Renal pelvis (tissue), 4 donors: ENCODE results near the gene VAMP1. TPM values are rescaled to one million over a fixed set of nuclear protein-coding genes. Genes with fewer than 3 reads are reported as not detected.
"Not testable (repeated sequence)": the region's sequence is repeated elsewhere in the genome, so short reads cannot be mapped to it uniquely, and the experiment has no call there.

Experiments used
- DNase-seq: peaks from one replicate; pipeline ENCODE4 v3.0.0-alpha.2; 2013
- polyA plus RNA-seq, 3 donors: library from polyadenylated mRNA; unstranded; fragments of 120-200 nt; gene quantifications; one replicate each; pipeline ENCODE4 v1.2.1, GENCODE V29; 2013; ENCODE audit not compliant: insufficient read length in 3 of 3

The VAMP1 gene
- polyA plus RNA-seq, 3 donors = 10.7 to 14.8 (median 11.4) TPM

- DNase-seq = not testable (repeated sequence)
Observed at GRCh38 chr12:6427796-6428195, 42.7 kb downstream of the VAMP1 start.

GRCh38 chr12:6426882-6427671, 43.4 kb downstream of the VAMP1 start:
- no peak for DNase-seq

GRCh38 chr12:6425590-6426531, 44.6 kb downstream of the VAMP1 start:
- no peak for DNase-seq

- no peak for DNase-seq
Observed at GRCh38 chr12:6424866-6425265, 45.6 kb downstream of the VAMP1 start.

- DNase-seq = no peak
Observed at GRCh38 chr12:6424008-6424347, 46.5 kb downstream of the VAMP1 start.

- DNase-seq = peak; percentile 90
Observed at GRCh38 chr12:6423267-6424007, 47.0 kb downstream of the VAMP1 start.

GRCh38 chr12:6420364-6420763, 50.1 kb downstream of the VAMP1 start:
- no peak for DNase-seq

- no peak for DNase-seq
Observed at GRCh38 chr12:6418796-6419195, 51.7 kb downstream of the VAMP1 start.

- DNase-seq = no peak
Observed at GRCh38 chr12:6416596-6416995, 53.9 kb downstream of the VAMP1 start.

Other genes with a start within 250 kb of the VAMP1 start
- 1 to 10 TPM; 4.7 to 8.3 (median 8.0) TPM for gene PLEKHG6, start 160.0 kb downstream of the VAMP1 start, polyA plus RNA-seq
- 10 to 100 TPM; 89.2 to 93.1 (median 90.2) TPM for gene TNFRSF1A, start 128.6 kb downstream of the VAMP1 start, polyA plus RNA-seq
- 100 to 1,000 TPM in 1 of 3 donors, 10 to 100 TPM in 2; 64.4 to 105 (median 88.9) TPM for gene SCNN1A, start 95.1 kb downstream of the VAMP1 start, polyA plus RNA-seq
- gene LTBR, start 86.5 kb downstream of the VAMP1 start, polyA plus RNA-seq = 10 to 100 TPM; 67.5 to 85.7 (median 75.1) TPM
- gene CD27, start 25.7 kb downstream of the VAMP1 start, polyA plus RNA-seq = 1 to 10 TPM in 2 of 3 donors, under 1 TPM in 1; 0.83 to 2.6 (median 2.2) TPM
- 10 to 100 TPM; 16.0 to 18.8 (median 17.8) TPM for gene TAPBPL, start 18.6 kb downstream of the VAMP1 start, polyA plus RNA-seq
- gene MRPL51, start 22.6 kb upstream of the VAMP1 start, polyA plus RNA-seq = 100 to 1,000 TPM; 159 to 189 (median 172) TPM
- gene NCAPD2, start 23.4 kb upstream of the VAMP1 start, polyA plus RNA-seq = 10 to 100 TPM; 62.2 to 76.7 (median 70.6) TPM
- gene GAPDH, start 63.8 kb upstream of the VAMP1 start, polyA plus RNA-seq = 1,000 to 10,000 TPM; 2,127 to 2,548 (median 2,322) TPM
- 10 to 100 TPM; 17.1 to 19.6 (median 18.9) TPM for gene IFFO1, start 85.4 kb upstream of the VAMP1 start, polyA plus RNA-seq
- gene NOP2, start 97.6 kb upstream of the VAMP1 start, polyA plus RNA-seq = 10 to 100 TPM; 24.3 to 39.7 (median 37.4) TPM
- gene CHD4, start 136.7 kb upstream of the VAMP1 start, polyA plus RNA-seq = 100 to 1,000 TPM; 307 to 315 (median 315) TPM
- 1 to 10 TPM; 1.1 to 1.5 (median 1.4) TPM for gene LPAR5, start 165.3 kb upstream of the VAMP1 start, polyA plus RNA-seq
- gene ACRBP, start 176.8 kb upstream of the VAMP1 start, polyA plus RNA-seq = 1 to 10 TPM; 4.6 to 8.0 (median 7.7) TPM
- 100 to 1,000 TPM; 112 to 119 (median 119) TPM for gene ING4, start 192.4 kb upstream of the VAMP1 start, polyA plus RNA-seq
- gene ZNF384, start 218.7 kb upstream of the VAMP1 start, polyA plus RNA-seq = 100 to 1,000 TPM in 2 of 3 donors, 10 to 100 TPM in 1; 82.7 to 105 (median 102) TPM
- gene PIANP, start 230.1 kb upstream of the VAMP1 start, polyA plus RNA-seq = 10 to 100 TPM; 12.8 to 15.3 (median 14.3) TPM